Upper lobe of left lung (tissue), 6 donors: ENCODE data around the gene LHX3. TPM values are rescaled to one million over a fixed set of nuclear protein-coding genes. Genes with fewer than 3 reads are reported as not detected.

ENCODE experiments used
- ATAC-seq, 2 donors: fragments of 200-7000 bp; cut with Tn5 transposase; one replicate each; pipeline ENCODE4 v1.9.1; 2022; ENCODE audit warnings: mild to moderate bottlenecking in 2 of 2, moderate library complexity in 2 of 2; ENCODE audit not compliant: low FRiP score in 2 of 2
- DNase-seq, 2 donors: peaks; one replicate each; pipeline ENCODE4 v3.0.0-alpha.2; 2019 to 2020
- H3K27ac ChIP-seq, 4 donors: fragments of 200-600 bp; sonication (generic); one replicate each; pipeline ENCODE4 v1.5.1; 2016 to 2019
- H3K27me3 ChIP-seq, 4 donors: fragments of 200-600 bp; sonication (generic); one replicate each; pipeline ENCODE4 v1.5.1; 2017 to 2019
- H3K36me3 ChIP-seq, 4 donors: fragments of 200-600 bp; sonication (generic); one replicate each; pipeline ENCODE4 v1.5.1; 2016 to 2019
- H3K4me1 ChIP-seq, 4 donors: fragments of 200-600 bp; sonication (generic); one replicate each; pipeline ENCODE4 v1.5.1; 2018 to 2019
- H3K4me3 ChIP-seq, 4 donors: fragments of 200-600 bp; sonication (generic); one replicate each; pipeline ENCODE4 v1.5.1; 2017 to 2019; ENCODE audit warnings: mild to moderate bottlenecking in 2 of 4, moderate library complexity in 1 of 4
- H3K9me3 ChIP-seq, 4 donors: fragments of 200-600 bp; sonication (generic); one replicate each; pipeline ENCODE4 v1.5.1; 2018 to 2019
- EP300 ChIP-seq, 4 donors: sonication (generic); formaldehyde crosslinking; IDR thresholded peaks; one replicate each; pipeline ENCODE4 v1.5.1; 2017; ENCODE audit warnings: antibody characterized with exemption in 4 of 4, control low read depth in 2 of 4
- POLR2A ChIP-seq, 4 donors: fragments of 450-650 bp; IDR thresholded peaks; one replicate each; pipeline ENCODE4 v1.5.1; 2016 to 2017; ENCODE audit warnings: antibody characterized with exemption in 4 of 4, mild to moderate bottlenecking in 2 of 4
- POLR2AphosphoS5 ChIP-seq, 2 donors: sonication (generic); formaldehyde crosslinking; IDR thresholded peaks; one replicate each; pipeline ENCODE4 v1.5.1; 2017; ENCODE audit warnings: antibody characterized with exemption in 2 of 2
- WGBS, 2 donors: methylation state at CpG; one replicate each; pipeline ENCODE4 v1.1.5; 2017 to 2018; 5-methylcytosine and 5-hydroxymethylcytosine counted together
- total RNA-seq, 6 donors: library from RNA; depleted of rRNA in 4 of 6; stranded (reverse); fragments of >200 nt in 4 of 6; gene quantifications; one replicate each; pipeline versions ENCODE4 v1.1.0 to v1.2.1, GENCODE V29; 2016 to 2021
- TF ChIP-seq, protein P1 (sequence below), 6 experiments: fragments of 450-650 bp in 4 of 6; fragments of 200-600 bp in 2 of 6; sonication (generic) in 2 of 6; IDR thresholded peaks; one replicate each; pipeline ENCODE4 v1.5.1; 2016 to 2019; ENCODE audit warnings: antibody characterized with exemption in 6 of 6
- donor health status: DM: no; HTN: no; CAD: no; lungs with moderate emphysema.
- donor health status: DM: no; HTN: yes; CAD: no; lungs with severe emphysema.

Gene LHX3
- total RNA-seq, 6 donors from 2014 or later, result 0.20 TPM; not detected in 5

GRCh38 chr9:136202454-136203407 is 2.2 kb downstream of the LHX3 start:
- TF ChIP-seq POLR2A (IDR thresholded peaks at IDR 0.05), result no peak
- TF ChIP-seq POLR2AphosphoS5 (IDR thresholded peaks at IDR 0.05), result no peak
- DNase-seq, result peak in 1 of 2 donors; percentile 76
- no peak overlapping the region for H3K4me3 ChIP-seq
- H3K4me1 ChIP-seq, result peaks cover 0 to 32% (median 3%) of the 10 kb centered on the region in 4 donors
- H3K27me3 ChIP-seq, result peaks cover 2 to 75% (median 50%) of the 10 kb centered on the region in 4 donors
- no peak overlapping the region for H3K27ac ChIP-seq
- no peak for ATAC-seq
- no peaks in the 10 kb centered on the region for H3K9me3 ChIP-seq
- 3 to 22% methylated on average over 8 to 52 of the region's 99 CpGs for WGBS, 2 donors
- H3K36me3 ChIP-seq, result no peaks in the 10 kb centered on the region

- Histone ChIP-seq H3K27ac (no peak overlapping the region), H3K36me3 (no peaks in the 10 kb centered on the region), H3K4me3 (no peak overlapping the region), H3K9me3 (no peaks in the 10 kb centered on the region), H3K4me1 (peaks cover 0 to 32% (median 3%) of the 10 kb centered on the region in 4 donors), H3K27me3 (peaks cover 2 to 84% (median 55%) of the 10 kb centered on the region in 4 donors)
- ATAC-seq (no peak), DNase-seq (peak in 1 of 2 donors; percentile 88)
- TF ChIP-seq, protein P1, sequence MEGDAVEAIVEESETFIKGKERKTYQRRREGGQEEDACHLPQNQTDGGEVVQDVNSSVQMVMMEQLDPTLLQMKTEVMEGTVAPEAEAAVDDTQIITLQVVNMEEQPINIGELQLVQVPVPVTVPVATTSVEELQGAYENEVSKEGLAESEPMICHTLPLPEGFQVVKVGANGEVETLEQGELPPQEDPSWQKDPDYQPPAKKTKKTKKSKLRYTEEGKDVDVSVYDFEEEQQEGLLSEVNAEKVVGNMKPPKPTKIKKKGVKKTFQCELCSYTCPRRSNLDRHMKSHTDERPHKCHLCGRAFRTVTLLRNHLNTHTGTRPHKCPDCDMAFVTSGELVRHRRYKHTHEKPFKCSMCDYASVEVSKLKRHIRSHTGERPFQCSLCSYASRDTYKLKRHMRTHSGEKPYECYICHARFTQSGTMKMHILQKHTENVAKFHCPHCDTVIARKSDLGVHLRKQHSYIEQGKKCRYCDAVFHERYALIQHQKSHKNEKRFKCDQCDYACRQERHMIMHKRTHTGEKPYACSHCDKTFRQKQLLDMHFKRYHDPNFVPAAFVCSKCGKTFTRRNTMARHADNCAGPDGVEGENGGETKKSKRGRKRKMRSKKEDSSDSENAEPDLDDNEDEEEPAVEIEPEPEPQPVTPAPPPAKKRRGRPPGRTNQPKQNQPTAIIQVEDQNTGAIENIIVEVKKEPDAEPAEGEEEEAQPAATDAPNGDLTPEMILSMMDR (IDR thresholded peaks at IDR 0.05), result no peak
- TF ChIP-seq EP300 (IDR thresholded peaks at IDR 0.05), result no peak
- TF ChIP-seq POLR2A (IDR thresholded peaks at IDR 0.05), result no peak
- TF ChIP-seq POLR2AphosphoS5 (IDR thresholded peaks at IDR 0.05), result no peak
- WGBS, 2 donors, result 10 to 11% methylated on average over 8 to 32 of the region's 85 CpGs
Observed at GRCh38 chr9:136201609-136202453, 3.1 kb downstream of the LHX3 start.

DNA sequence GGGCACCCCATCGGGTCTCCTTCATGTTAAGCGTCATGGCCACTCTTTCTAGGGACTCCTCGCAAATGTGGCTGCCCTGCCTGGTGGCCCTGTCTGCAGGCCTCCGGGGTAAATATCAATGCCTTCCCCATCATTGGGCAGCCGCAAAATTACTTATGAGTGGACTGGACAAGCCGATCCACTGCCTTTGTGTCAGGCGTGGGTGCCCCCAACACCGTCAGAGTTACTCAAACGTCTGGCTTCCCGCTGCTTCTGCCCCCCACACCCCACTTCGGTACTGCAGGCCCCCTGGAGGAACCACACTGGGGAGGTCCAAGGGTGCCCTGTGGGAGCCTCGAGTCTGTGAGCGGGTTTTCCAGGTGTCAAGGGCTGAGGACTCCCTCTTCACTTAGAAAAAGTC is 3.8 kb downstream of the LHX3 start:
- Histone ChIP-seq H3K27ac (no peak overlapping the region), H3K27me3 (peaks cover 2 to 91% (median 58%) of the 10 kb centered on the region in 4 donors), H3K36me3 (no peaks in the 10 kb centered on the region), H3K4me1 (peaks cover 0 to 32% (median 3%) of the 10 kb centered on the region in 4 donors), H3K9me3 (no peaks in the 10 kb centered on the region), H3K4me3 (no peak overlapping the region)
- no peak for TF ChIP-seq EP300 (IDR thresholded peaks at IDR 0.05)
- WGBS, 2 donors, result 36 to 57% methylated on average over 11 to 13 of the region's 13 CpGs
- DNase-seq, result peak in 1 of 2 donors; percentile 15
- ATAC-seq, result no peak

DNA sequence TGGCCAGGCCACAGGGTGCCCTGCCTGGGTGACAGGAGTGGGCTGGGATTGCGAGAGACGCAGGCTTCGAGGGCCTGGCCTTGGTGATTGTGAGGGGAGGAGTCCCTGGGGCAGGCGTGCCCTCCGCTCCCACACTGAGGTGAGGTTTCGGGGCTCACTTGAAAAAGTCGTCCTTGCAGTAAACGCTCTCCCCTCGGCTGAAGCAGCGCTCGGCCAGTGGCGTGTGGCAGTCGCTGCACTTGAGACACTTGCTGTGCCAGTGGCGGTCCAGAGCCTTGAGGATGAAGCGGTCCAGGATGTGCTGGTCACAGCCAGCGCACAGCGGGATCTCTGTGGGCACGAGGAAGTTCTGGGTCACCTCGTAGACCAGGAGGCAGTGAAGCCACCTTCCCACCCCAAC is 4.5 kb downstream of the LHX3 start:
- no peak overlapping the region for H3K27ac ChIP-seq
- DNase-seq (peak in 1 of 2 donors; percentile 70), ATAC-seq (no peak)
- H3K36me3 ChIP-seq, result no peaks in the 10 kb centered on the region
- TF ChIP-seq, protein P1 (IDR thresholded peaks at IDR 0.05), result no peak
- TF ChIP-seq POLR2A (IDR thresholded peaks at IDR 0.05) (no peak), POLR2AphosphoS5 (IDR thresholded peaks at IDR 0.05) (no peak), EP300 (IDR thresholded peaks at IDR 0.05) (no peak)
- H3K9me3 ChIP-seq, result no peaks in the 10 kb centered on the region
- peaks cover 0 to 32% (median 3%) of the 10 kb centered on the region in 4 donors for H3K4me1 ChIP-seq
- peaks cover 2 to 97% (median 58%) of the 10 kb centered on the region in 4 donors for H3K27me3 ChIP-seq
- H3K4me3 ChIP-seq, result no peak overlapping the region
- 66 to 70% methylated on average over 2 to 13 of the region's 19 CpGs for WGBS, 2 donors

DNA sequence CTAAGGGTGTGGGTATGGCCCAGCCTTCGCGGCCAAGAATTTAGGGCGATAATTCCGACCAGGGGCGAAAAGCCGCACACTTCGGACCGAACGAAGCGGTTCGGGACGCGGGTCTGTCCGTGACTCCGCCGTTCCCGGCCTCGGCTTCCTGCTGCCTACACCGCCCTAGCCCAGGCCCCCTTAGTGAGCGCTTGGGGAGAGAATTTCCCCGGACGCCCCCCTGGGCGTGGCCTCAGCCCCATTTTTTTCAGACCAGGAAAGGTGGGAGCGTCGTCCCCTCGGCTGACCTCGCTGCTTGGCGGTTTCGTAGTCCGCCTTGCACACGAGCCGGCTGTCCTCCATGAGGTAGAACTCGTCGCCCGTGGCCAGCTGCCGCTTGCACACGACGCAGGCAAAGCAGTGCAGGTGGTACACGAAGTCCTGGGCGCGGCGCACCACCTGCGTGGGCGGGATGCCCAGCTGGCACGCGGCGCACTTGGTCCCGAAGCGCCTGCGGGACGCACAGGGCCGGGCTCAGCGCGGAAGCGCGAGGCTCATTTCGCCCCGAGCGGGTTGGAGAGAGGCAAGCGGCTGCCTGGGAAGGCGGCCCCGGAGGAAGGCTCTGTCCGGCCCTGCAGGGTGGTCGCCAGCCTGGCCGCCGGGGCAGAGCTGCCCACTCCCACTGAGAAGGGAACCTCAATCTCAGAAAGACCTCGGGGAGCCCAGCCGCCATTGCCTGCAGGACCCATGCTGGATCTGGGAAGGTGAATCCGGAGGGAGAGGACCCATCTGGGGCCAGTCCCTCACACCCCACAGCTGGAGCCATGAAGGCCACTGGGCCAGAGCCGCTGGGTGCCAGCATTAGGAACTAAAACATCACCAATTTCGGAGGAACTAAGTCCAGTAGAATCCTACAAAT is 5.3 kb downstream of the LHX3 start:
- TF ChIP-seq POLR2AphosphoS5 (IDR thresholded peaks at IDR 0.05) (no peak), EP300 (IDR thresholded peaks at IDR 0.05) (no peak), POLR2A (IDR thresholded peaks at IDR 0.05) (no peak)
- TF ChIP-seq, protein P1 (IDR thresholded peaks at IDR 0.05), result no peak
- Histone ChIP-seq H3K36me3 (no peaks in the 10 kb centered on the region), H3K4me1 (peaks cover 0 to 26% (median 3%) of the 10 kb centered on the region in 4 donors), H3K27me3 (peaks cover 2 to 97% (median 56%) of the 10 kb centered on the region in 4 donors), H3K27ac (no peak overlapping the region), H3K9me3 (no peaks in the 10 kb centered on the region), H3K4me3 (no peak overlapping the region)
- peak in 1 of 2 donors; percentile 79 for DNase-seq
- WGBS, 2 donors, result 9 to 10% methylated on average over 19 to 46 of the region's 71 CpGs
- ATAC-seq, result no peak
